Measurements from ENCODE around the gene GJE1.

GJE1 gene

DNA sequence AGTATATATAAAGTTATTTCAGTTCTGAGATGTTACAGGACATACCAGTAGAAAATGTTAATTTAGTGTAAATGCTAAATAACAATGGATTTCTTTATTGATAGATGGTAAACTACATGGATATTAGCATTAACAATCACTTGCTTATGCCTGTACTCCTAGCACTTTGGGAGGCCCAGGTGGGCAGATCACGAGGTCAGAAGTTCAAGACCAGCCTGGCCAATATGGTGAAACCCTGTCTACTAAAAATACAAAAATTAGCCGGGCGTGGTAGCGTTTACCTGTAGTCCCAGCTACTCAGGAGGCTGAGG, 24.0 kb downstream of the GJE1 start:
- in situ Hi-C loops (cut with HindIII; ENCODE audit: low sequenced_read_pairs) = loop anchor here (25.0 kb wide), 1 partner anchor 231 kb away; no protein-coding TSS in a partner anchor

DNA sequence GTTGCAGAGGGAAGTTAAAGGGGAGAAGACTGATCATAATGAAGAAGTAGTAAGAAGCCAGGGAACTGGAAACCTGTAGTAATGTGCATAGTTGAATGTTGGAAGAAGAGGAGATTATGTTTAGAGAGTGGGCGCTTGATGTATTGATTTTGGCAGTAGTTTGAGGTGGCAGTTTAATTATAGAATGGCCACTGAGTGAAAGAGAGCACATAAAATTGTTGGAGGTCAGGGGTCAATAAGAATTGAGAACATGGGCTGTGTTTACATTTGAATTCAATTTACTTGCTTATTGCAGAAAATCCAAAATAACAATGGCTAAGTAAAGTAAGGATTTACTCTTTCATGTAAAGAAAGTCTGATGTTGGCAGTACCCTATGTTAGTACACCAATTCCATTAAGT, 30.1 kb downstream of the GJE1 start:
- in situ Hi-C loops (cut with HindIII; ENCODE audit: low sequenced_read_pairs) = loop anchor here (25.0 kb wide), 1 partner anchor 225 kb away; no protein-coding TSS in a partner anchor

DNA sequence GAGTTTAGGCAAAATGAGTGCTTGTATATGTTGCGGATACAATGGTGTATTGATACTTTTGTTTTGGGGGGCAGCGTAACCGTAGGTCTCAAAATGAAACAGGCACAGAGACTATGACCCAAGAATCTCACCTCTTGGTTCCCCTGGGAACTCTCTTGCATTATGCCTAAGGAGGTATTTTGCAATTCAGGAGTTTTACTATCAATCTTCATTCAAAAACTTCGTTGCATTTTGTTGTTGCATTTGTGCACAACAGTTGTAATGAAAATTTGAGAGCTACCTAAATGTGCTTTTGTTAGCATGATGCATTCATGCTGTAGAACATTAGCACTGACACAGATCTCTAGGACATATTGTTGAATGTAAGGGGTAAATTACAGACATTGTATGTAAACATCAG, 32.5 kb downstream of the GJE1 start:
- in situ Hi-C loops (cut with HindIII; ENCODE audit: low sequenced_read_pairs) = loop anchor here (25.0 kb wide), 1 partner anchor 222 kb away; no protein-coding TSS in a partner anchor

DNA sequence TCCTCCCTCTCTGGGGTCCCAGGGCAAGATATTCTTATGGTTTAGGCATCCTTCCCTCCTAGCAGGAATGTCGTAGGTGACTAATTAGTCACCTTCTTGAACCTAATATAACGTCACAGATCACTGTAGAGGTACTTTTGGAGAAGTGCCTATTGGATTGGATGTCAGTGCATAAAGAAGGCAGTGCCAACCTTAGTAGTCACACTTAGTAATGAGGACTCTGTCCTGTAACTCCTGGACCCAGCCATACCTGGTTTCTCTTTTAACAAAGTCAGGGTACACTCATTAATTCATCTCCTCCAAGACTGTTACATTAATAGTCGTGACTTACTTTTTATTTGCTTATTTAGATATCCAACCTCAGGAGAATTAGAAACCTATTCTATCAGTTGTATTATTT, 34.3 kb downstream of the GJE1 start:
- in situ Hi-C loops (cut with HindIII; ENCODE audit: low sequenced_read_pairs) = loop anchor here (25.0 kb wide), 1 partner anchor 220 kb away; no protein-coding TSS in a partner anchor

DNA sequence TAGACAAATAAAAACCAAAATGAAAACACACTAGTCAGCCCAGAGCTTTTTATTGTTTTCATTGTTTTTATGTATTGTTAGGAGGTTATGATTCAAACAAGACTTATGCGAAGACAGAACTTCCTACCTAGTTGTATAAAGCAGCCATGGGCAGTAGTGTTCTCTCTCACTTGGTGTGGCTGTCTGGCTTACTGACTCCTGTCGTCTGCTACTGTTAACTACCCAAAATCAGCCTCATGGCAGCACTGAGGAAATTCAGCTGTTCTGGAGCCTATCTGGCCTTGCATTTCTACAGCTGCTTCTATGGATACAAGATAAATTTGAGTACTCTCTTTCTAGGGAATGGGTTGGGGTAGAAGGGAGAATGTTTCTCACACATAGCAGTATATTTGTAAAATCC, 34.8 kb downstream of the GJE1 start:
- in situ Hi-C loops (cut with HindIII; ENCODE audit: low sequenced_read_pairs) = loop anchor here (25.0 kb wide), 1 partner anchor 220 kb away; no protein-coding TSS in a partner anchor

DNA sequence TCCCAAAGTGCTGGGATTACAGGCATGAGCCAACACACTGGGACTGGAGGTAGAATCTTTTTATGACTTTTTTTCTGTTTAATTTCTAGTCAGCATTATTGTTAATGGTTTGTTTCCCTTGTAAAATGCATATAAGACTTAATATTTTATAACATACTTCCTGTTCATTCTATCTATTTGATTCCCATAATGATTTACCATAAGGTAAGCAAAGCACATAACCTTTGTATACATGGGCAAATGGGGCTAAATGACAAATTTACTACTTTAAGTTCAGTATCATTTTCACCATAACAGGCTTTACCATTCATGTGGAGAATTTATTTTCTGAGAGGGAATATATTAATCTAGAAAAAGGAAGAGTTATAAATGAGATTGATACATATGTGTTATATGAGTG, 38.6 kb downstream of the GJE1 start:
- in situ Hi-C loops (cut with HindIII; ENCODE audit: low sequenced_read_pairs) = loop anchor here (25.0 kb wide), 1 partner anchor 216 kb away; no protein-coding TSS in a partner anchor

DNA sequence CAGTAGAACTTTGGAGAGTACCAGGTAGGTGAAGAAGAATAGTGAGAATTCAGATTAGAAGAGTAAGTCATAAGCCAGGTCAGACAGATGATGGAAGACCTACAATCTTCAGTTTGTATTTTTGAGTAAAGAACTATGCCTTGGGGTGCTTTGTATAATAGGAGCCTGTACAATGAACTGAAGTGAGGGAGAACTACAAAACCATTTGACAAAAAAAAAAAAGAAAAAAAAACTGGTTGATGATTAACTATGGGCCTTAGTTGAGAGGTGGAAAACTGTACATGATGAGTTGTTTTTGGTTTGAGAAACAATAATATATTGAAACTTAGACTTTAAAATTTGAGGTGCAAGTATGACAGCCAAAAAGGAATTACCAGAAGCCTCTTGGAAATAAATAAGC, 40.0 kb downstream of the GJE1 start:
- in situ Hi-C loops (cut with HindIII; ENCODE audit: low sequenced_read_pairs) = loop anchor here (25.0 kb wide), 1 partner anchor 215 kb away; no protein-coding TSS in a partner anchor

DNA sequence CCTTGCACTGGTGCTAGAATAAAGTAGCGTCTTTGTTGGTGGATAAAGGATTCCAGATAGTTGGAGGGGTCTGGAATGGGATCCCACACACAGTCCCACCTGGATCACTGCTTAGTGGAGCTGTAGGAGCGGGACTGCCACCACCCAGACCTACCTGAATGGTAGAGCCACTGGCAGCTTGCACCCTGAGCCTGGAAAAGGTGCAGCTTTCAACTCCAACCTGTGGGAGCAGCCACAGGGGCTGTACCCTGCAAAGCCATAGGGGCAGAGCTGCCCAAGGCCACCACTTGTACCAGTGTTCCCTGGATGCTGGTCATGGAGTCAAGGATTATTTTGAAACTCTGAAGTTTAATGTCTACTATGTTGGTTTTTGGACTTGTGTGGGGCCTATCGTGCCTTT, 41.3 kb downstream of the GJE1 start:
- in situ Hi-C loops (cut with HindIII; ENCODE audit: low sequenced_read_pairs) = loop anchor here (25.0 kb wide), 1 partner anchor 213 kb away; no protein-coding TSS in a partner anchor

DNA sequence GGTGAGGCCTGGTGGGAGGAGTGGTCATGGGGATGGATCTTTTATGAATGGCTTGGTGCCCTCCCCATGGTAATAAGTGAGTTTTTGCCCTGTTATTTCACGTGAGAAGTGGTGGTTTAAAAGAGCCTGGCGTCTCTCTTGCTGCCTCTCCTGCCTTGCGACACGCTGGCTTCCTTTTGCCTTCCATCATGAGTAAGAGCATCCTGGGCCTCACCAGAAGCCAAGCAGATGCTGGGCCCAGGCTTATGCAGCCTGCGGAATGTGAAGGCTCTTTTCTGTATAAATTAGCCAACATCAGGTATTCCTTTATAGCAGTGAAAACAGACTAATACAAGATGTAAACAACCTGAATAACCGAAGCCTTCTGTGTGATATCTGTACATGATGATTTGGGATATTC, 42.0 kb downstream of the GJE1 start:
- in situ Hi-C loops (cut with HindIII; ENCODE audit: low sequenced_read_pairs) = loop anchor here (25.0 kb wide), 1 partner anchor 213 kb away; no protein-coding TSS in a partner anchor

DNA sequence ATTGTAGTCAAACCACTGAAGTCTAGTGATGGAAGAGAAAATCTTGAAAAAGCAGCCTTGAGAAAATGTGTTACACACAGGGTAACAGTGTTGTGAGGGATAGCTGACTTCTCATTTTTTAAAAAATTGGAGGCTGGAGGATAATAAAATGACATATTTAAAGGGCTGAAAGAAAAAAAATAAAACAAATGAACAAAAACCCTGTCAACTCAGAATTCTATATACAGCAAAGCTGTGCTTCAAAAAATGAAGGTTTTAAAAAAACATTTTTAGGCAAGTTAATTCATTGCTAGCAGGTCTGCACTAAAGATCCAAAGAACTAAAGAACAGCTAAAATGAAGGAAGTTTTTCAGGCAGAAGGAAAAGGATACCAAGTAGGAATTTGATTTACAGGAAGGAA, 45.4 kb downstream of the GJE1 start:
- in situ Hi-C loops (cut with HindIII; ENCODE audit: low sequenced_read_pairs) = no loop called here

DNA sequence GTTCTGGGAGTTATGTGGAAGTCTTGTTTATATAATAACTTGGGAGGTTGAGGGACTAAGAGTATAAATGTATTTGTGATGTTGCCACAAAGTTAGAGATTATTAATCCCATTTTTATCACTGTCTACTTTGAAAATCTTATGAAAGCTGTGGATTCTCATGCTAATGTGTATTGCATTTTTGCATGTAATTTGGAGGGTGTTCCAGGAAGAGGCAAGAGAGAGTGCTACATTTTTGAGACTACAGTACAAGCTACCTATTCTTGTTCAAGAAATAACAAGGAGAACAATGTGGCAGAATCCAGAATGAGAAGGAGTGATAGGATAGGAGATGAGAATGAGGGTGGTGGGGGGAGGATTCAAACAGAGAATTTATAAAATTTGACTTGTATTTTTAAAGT, 49.3 kb downstream of the GJE1 start:
- in situ Hi-C loops (cut with HindIII; ENCODE audit: low sequenced_read_pairs) = no loop called here

DNA sequence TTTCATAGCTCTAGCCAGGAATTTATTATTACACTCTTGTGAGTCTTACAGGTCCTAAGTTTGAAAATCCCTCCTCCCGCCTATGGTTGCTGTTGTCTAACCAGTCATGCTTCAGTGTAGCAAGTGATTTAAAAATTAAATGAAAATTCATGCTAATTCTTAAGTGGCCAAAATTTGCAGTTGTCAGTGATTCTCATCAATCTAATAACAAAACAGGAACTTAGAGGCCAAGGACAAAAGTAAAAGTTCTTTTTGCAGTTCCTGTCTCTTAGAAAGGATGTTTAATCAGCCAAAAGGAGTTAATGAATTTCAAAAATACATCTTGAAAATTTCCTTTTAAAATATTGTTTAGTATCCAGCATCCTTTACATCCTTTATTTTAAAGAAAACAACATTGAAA, 50.6 kb downstream of the GJE1 start:
- in situ Hi-C loops (cut with HindIII; ENCODE audit: low sequenced_read_pairs) = no loop called here

DNA sequence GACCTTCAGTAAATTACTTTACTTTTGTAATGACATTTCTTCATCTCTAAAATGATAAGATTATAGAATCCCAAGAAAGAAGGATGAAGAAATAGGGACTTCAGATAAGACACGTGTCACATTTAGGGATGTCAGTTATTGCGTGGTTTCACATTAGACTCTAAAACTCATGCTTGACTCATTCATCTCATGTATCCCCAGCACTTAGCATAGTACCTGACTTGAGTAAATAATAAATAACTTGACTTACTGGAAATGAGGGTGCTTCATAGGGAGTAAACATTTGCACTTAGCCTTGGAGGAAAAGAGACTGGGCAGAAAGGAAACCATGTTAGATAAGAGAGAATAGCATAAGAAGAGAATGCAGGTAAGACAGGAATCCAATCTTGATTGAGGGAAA, 51.6 kb downstream of the GJE1 start:
- in situ Hi-C loops (cut with HindIII; ENCODE audit: low sequenced_read_pairs) = no loop called here
